Subcutaneous abdominal adipose tissue (tissue), 5 donors: ENCODE data around the gene CLDN9.

Experiments
- H3K27ac ChIP-seq: one replicate; pipeline ENCODE4 v1.7.0; 2013; ENCODE audit warnings: low read depth, mild to moderate bottlenecking, inconsistent platforms, low read length, moderate library complexity
- H3K27me3 ChIP-seq, 5 donors: one replicate each; pipeline ENCODE4 v1.7.0; 2013; ENCODE audit warnings: low read length in 5 of 5, inconsistent platforms in 1 of 5; ENCODE audit not compliant: control insufficient read depth in 5 of 5, insufficient read depth in 4 of 5
- H3K36me3 ChIP-seq, 5 donors: one replicate each; pipeline ENCODE4 v1.7.0; 2013; ENCODE audit warnings: low read length in 5 of 5; ENCODE audit not compliant: control insufficient read depth in 5 of 5, insufficient read depth in 5 of 5
- H3K4me1 ChIP-seq, 5 donors: one replicate each; pipeline ENCODE4 v1.7.0; 2013; ENCODE audit warnings: low read length in 5 of 5, mild to moderate bottlenecking in 3 of 5, moderate library complexity in 1 of 5; ENCODE audit not compliant: control insufficient read depth in 5 of 5, insufficient read depth in 5 of 5
- H3K4me3 ChIP-seq, 5 donors: one replicate each; pipeline ENCODE4 v1.7.0; 2013; ENCODE audit warnings: low read length in 5 of 5, low read depth in 1 of 5
- H3K9ac ChIP-seq, 5 donors: one replicate each; pipeline ENCODE4 v1.7.0; 2013; ENCODE audit warnings: low read length in 5 of 5, mild to moderate bottlenecking in 4 of 5, moderate library complexity in 3 of 5
- H3K9me3 ChIP-seq, 5 donors: one replicate each; pipeline ENCODE4 v1.7.0; 2013; ENCODE audit warnings: low read length in 5 of 5; ENCODE audit not compliant: control insufficient read depth in 5 of 5
- donor health status: healthy.
- donor health status: healthy.
- donor health status: healthy.
- donor health status: healthy.
- donor health status: healthy.

CLDN9 gene

GRCh38 chr16:3007957-3008689 lies 4.6 kb upstream of the CLDN9 start:
- H3K9ac ChIP-seq: peak overlapping the region in 1 of 5 donors; percentile 30
- no peaks in the 10 kb centered on the region for H3K9me3 ChIP-seq
- H3K4me1 ChIP-seq: peaks cover 0 to 31% (median 18%) of the 10 kb centered on the region in 5 donors
- H3K36me3 ChIP-seq: no peaks in the 10 kb centered on the region
- peaks cover 35 to 55% (median 46%) of the 10 kb centered on the region in 5 donors for H3K27me3 ChIP-seq
- no peak overlapping the region for H3K27ac ChIP-seq
- peak overlapping the region in 3 of 5 donors; percentile 17 to 47 (median 18) for H3K4me3 ChIP-seq

DNA sequence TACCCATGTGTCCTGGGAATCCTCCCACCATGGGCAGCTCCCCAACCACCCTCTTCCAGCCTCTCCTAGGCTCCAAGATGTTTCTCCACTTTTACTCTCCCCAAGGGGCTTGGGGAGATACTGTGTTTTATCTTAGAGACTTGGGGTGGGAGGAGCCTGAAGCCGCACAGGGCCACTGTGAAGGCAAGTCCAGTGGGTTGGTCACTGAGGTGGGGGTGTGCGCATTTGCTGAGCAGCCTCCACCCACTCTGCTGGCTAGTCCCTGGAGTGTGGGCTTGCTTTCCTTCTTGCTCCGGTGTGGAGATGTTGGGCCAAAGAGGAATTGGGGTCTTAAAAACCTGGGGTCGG lies 4.1 kb upstream of the CLDN9 start:
- Histone ChIP-seq H3K9me3 (no peaks in the 10 kb centered on the region), H3K27ac (no peak overlapping the region), H3K27me3 (peaks cover 41 to 61% (median 51%) of the 10 kb centered on the region in 5 donors), H3K36me3 (no peaks in the 10 kb centered on the region), H3K4me3 (peak overlapping the region in 1 of 5 donors; percentile 18), H3K4me1 (peaks cover 0 to 28% (median 18%) of the 10 kb centered on the region in 5 donors), H3K9ac (peak overlapping the region in 1 of 5 donors; percentile 30)

GRCh38 chr16:3009568-3010390 lies 2.9 kb upstream of the CLDN9 start:
- Histone ChIP-seq H3K27me3 (peaks cover 46 to 71% (median 58%) of the 10 kb centered on the region in 5 donors), H3K9me3 (no peaks in the 10 kb centered on the region), H3K36me3 (no peaks in the 10 kb centered on the region), H3K4me3 (no peak overlapping the region), H3K9ac (no peak overlapping the region), H3K4me1 (peaks cover 0 to 25% (median 17%) of the 10 kb centered on the region in 5 donors), H3K27ac (no peak overlapping the region)

GRCh38 chr16:3010510-3010909 lies 2.2 kb upstream of the CLDN9 start:
- no peaks in the 10 kb centered on the region for H3K36me3 ChIP-seq
- H3K4me1 ChIP-seq: peaks cover 0 to 22% (median 14%) of the 10 kb centered on the region in 5 donors
- H3K27ac ChIP-seq: no peak overlapping the region
- H3K9me3 ChIP-seq: no peaks in the 10 kb centered on the region
- H3K9ac ChIP-seq: no peak overlapping the region
- no peak overlapping the region for H3K4me3 ChIP-seq
- peaks cover 46 to 73% (median 58%) of the 10 kb centered on the region in 5 donors for H3K27me3 ChIP-seq

DNA sequence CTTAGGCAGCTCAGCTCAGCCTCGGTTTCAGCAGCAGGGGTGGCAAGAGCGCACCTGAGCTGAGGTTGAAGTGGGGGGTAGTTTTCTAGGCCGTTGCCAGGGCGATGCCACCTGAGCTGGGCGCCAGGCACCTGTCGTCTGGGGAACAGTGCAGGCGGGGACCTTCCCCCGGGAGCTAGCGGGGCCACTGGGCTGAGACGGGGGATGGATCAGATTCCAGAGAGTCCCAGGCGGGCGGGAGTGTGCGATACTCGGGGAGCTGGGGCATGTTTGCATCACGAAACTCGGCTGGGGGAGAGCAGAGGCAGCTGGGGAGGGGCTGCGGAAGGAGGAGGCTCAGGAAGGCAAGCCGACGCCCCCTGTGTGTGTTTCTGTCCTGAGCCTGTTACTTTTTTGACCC lies 477 bp upstream of the CLDN9 start:
- H3K36me3 ChIP-seq: no peaks in the 10 kb centered on the region
- no peaks in the 10 kb centered on the region for H3K9me3 ChIP-seq
- no peak overlapping the region for H3K9ac ChIP-seq
- H3K4me3 ChIP-seq: no peak overlapping the region
- H3K4me1 ChIP-seq: peaks cover 0 to 16% (median 14%) of the 10 kb centered on the region in 5 donors
- peaks cover 43 to 72% (median 54%) of the 10 kb centered on the region in 5 donors for H3K27me3 ChIP-seq
- no peak overlapping the region for H3K27ac ChIP-seq

DNA sequence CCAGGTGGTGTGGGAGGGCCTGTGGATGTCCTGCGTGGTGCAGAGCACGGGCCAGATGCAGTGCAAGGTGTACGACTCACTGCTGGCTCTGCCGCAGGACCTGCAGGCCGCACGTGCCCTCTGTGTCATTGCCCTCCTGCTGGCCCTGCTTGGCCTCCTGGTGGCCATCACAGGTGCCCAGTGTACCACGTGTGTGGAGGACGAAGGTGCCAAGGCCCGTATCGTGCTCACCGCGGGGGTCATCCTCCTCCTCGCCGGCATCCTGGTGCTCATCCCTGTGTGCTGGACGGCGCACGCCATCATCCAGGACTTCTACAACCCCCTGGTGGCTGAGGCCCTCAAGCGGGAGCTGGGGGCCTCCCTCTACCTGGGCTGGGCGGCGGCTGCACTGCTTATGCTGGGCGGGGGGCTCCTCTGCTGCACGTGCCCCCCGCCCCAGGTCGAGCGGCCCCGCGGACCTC lies 798 bp downstream of the CLDN9 start:
- Histone ChIP-seq H3K4me3 (no peak overlapping the region), H3K27ac (no peak overlapping the region), H3K9ac (no peak overlapping the region), H3K4me1 (peaks cover 0 to 8% (median 2%) of the 10 kb centered on the region in 5 donors), H3K36me3 (no peaks in the 10 kb centered on the region), H3K27me3 (peaks cover 36 to 70% (median 51%) of the 10 kb centered on the region in 5 donors), H3K9me3 (no peaks in the 10 kb centered on the region)

DNA sequence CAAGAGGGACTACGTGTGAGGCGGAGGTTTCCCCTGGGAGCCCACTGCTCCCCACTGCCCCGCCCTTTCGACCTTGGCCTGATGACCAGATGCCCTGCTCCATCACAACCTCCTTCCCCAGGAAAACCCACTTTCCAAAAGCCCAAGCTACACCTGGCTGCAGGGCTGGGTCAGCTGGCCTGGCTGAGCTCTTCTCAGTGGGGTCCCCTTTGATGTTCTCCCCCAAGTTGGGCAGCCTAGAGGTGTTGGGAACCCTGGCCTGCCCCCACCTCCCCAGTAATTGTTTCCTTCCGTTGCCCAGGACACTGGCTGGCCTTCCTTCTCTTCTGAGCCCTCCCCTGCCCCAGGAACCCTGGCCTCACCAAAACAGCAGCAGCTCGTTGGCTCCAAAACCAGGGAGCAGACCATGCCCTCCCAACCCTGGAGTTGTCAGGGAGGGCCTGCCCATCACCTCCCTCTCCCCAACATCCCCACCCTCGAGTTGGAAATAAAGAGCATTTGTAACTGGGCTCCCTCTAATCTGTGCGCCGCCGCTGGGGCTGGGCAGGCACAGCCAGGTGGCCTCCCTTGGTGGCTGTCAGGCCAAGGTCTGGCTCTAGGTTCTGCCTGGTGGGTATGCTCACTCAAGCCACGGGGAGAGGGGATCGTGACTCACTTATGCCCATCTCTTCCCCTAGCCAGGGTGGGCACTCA lies 1.4 kb downstream of the CLDN9 start:
- H3K9me3 ChIP-seq: no peaks in the 10 kb centered on the region
- H3K9ac ChIP-seq: no peak overlapping the region
- peaks cover 0 to 6% (median 0%) of the 10 kb centered on the region in 5 donors for H3K4me1 ChIP-seq
- no peak overlapping the region for H3K4me3 ChIP-seq
- H3K27me3 ChIP-seq: peaks cover 34 to 68% (median 47%) of the 10 kb centered on the region in 5 donors
- no peaks in the 10 kb centered on the region for H3K36me3 ChIP-seq
- H3K27ac ChIP-seq: no peak overlapping the region

DNA sequence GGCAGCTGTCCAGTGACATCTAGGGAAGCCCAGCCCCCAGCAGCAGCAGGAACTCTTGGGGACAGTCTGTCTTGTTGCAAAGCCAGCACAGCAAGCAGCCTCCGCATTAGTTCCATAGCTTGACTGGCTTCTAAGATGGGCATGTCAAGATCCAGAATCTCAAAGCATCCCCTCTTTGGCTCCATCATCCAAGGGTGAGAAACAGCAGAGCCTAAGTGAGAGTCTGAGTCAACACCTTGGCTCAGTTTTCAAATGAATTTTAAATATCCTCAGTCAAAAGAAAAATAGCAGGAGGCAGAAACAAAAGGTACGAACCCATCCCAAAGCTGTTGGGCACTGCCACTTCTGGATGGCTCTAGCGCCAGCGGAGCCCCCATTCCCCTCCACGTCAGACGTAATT lies 2.2 kb downstream of the CLDN9 start:
- Histone ChIP-seq H3K4me3 (no peak overlapping the region), H3K36me3 (no peaks in the 10 kb centered on the region), H3K4me1 (peaks cover 0 to 9% (median 4%) of the 10 kb centered on the region in 5 donors), H3K9me3 (no peaks in the 10 kb centered on the region), H3K27ac (no peak overlapping the region), H3K9ac (no peak overlapping the region), H3K27me3 (peaks cover 30 to 62% (median 42%) of the 10 kb centered on the region in 5 donors)

DNA sequence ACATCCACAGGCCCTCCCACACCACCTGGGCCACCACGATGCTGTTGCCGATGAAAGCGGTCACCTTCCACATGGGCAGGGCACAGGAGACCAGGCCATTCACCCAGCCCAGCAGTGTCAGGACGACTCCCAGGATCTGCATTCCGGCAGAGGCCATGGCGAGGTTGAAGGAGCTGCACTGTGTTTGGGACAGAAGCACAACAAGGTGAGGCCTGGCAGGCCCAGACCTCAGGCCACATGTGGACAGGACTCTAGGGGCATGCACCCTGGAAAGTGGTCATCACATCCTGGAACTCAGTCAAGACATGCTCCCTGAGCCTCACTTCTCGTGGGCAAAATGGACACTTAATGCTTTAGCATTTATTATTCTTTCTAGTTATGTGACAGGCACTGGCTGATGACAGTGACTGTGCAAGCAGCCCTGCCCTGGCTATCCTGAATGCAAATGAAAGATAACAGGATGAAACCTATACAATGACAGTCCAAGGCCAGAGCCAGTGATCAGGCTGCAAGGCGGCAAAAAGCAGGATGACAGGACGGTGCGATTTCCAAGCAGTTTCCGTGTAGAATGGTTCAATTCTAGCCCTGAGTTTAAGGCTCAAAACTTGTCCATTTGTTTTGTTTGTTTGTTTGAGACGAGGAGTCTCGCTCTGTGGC lies 3.3 kb downstream of the CLDN9 start:
- H3K4me3 ChIP-seq: no peak overlapping the region
- H3K27me3 ChIP-seq: peaks cover 30 to 56% (median 37%) of the 10 kb centered on the region in 5 donors
- no peaks in the 10 kb centered on the region for H3K9me3 ChIP-seq
- no peak overlapping the region for H3K9ac ChIP-seq
- H3K4me1 ChIP-seq: peaks cover 0 to 18% (median 10%) of the 10 kb centered on the region in 5 donors
- H3K36me3 ChIP-seq: no peaks in the 10 kb centered on the region
- H3K27ac ChIP-seq: no peak overlapping the region
